GM10248 (cell line): Measurements from ENCODE around the gene BAIAP2.

Experiments used
- CTCF ChIA-PET: fragments of 300-600 bp; sonication (Branson Sonifier 250); formaldehyde crosslinking; extraction: SDS; loops from one replicate; lab custom pipeline; 2021; ENCODE audit warnings: antibody characterized with exemption; lab: Yijun Ruan, JAX
- POLR2A ChIA-PET: fragments of 350-650 bp; sonication (Branson Sonifier 250); formaldehyde crosslinking; extraction: SDS; loops from one replicate; lab custom pipeline; 2020; ENCODE audit warnings: antibody characterized with exemption; lab: Yijun Ruan, JAX
- DNase-seq: peaks from one replicate; pipeline ENCODE4 v3.0.0; 2012; ENCODE audit errors: extremely low spot score
- CTCF ChIP-seq: IDR thresholded peaks from 2 replicates; pipeline ENCODE4 v1.5.1; 2012; ENCODE audit warnings: mild to moderate bottlenecking, low read depth; ENCODE audit errors: extremely low read depth, missing control alignments, control extremely low read depth

Gene BAIAP2

GRCh38 chr17:81126281-81127132 is 91.6 kb downstream of the BAIAP2 start:
- CTCF ChIA-PET: no interaction called here
- no peak for TF ChIP-seq CTCF
- DNase-seq: no peak

GRCh38 chr17:81127133-81127455 is 92.1 kb downstream of the BAIAP2 start:
- ChIA-PET POLR2A (interaction anchor here (0.6 kb wide), 1 partner anchor 41 kb away, joined by 4 read pairs; no protein-coding TSS in a partner anchor), CTCF (no interaction called here)
- no peak for DNase-seq
- TF ChIP-seq CTCF: no peak

More at GRCh38 chr17:81126281-81127132, 91.6 kb downstream of the BAIAP2 start:
- POLR2A ChIA-PET: interaction anchor here (0.6 kb wide), 1 partner anchor 41 kb away, joined by 4 read pairs; no protein-coding TSS in a partner anchor

- ChIA-PET CTCF (no interaction called here), POLR2A (no interaction called here)
- no peak for DNase-seq
- TF ChIP-seq CTCF: no peak
Measured at GRCh38 chr17:81127526-81128177, 92.7 kb downstream of the BAIAP2 start.

GRCh38 chr17:81128338-81128737 is 93.4 kb downstream of the BAIAP2 start:
- no peak for DNase-seq
- CTCF ChIA-PET: no interaction called here
- POLR2A ChIA-PET: no interaction called here

GRCh38 chr17:81128774-81129173 is 93.8 kb downstream of the BAIAP2 start:
- TF ChIP-seq CTCF: no peak
- ChIA-PET CTCF (no interaction called here), POLR2A (no interaction called here)
- DNase-seq: no peak

More at GRCh38 chr17:81128338-81128737, 93.4 kb downstream of the BAIAP2 start:
- TF ChIP-seq CTCF: no peak

- POLR2A ChIA-PET: no interaction called here
- no peak for DNase-seq
- TF ChIP-seq CTCF: no peak
- CTCF ChIA-PET: interaction anchor here (1.4 kb wide), 1 partner anchor 14 kb away, joined by 5 read pairs; no protein-coding TSS in a partner anchor
Measured at GRCh38 chr17:81129289-81129688, 94.3 kb downstream of the BAIAP2 start.
